MM.1S (cell line): ENCODE data around the gene MED27.

Source experiments
- EZH2 ChIP-seq: fragments of 300-600 bp; sonication (generic); optimal IDR thresholded peaks from 2 replicates; pipeline ENCODE3; 2017; ENCODE audit warnings: low read depth, mild to moderate bottlenecking, antibody characterized with exemption, low read length, mixed read lengths
- TF ChIP-seq, protein P1 (sequence below): fragments of 300-600 bp; sonication (generic); IDR thresholded peaks from 2 replicates; pipeline ENCODE4 v1.5.1; 2016; ENCODE audit warnings: antibody characterized with exemption, low read length, mixed read lengths

DNA sequence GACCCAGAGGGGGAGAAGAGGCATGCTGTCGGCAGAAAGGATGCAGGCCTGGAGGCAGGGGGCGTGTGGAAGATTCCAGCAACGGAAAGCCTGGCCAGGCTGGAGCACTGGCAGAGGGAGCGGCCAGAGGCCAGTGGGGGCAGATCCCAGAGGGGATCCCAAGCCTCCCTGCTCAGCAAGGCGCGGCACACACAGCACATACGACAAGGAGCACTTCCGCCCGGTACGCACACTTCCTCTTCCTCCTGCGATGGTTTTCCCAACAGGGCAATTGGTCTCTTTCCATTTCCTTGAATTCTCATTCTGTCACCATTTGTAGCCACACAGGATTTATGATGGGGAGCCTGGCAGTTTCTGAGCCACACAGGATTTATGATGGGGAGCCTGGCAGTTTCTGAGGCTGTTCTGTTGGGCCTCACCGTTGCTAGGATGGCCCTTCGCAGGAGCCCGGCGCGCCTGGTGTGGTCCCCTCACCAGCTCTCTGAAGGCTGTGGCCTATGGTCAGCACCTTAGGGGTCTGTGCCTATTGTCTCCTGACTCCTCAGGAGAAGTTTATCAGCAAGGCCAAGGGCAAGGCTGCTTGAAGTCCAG lies 216.3 kb downstream of the MED27 start:
- TF ChIP-seq, protein P1, sequence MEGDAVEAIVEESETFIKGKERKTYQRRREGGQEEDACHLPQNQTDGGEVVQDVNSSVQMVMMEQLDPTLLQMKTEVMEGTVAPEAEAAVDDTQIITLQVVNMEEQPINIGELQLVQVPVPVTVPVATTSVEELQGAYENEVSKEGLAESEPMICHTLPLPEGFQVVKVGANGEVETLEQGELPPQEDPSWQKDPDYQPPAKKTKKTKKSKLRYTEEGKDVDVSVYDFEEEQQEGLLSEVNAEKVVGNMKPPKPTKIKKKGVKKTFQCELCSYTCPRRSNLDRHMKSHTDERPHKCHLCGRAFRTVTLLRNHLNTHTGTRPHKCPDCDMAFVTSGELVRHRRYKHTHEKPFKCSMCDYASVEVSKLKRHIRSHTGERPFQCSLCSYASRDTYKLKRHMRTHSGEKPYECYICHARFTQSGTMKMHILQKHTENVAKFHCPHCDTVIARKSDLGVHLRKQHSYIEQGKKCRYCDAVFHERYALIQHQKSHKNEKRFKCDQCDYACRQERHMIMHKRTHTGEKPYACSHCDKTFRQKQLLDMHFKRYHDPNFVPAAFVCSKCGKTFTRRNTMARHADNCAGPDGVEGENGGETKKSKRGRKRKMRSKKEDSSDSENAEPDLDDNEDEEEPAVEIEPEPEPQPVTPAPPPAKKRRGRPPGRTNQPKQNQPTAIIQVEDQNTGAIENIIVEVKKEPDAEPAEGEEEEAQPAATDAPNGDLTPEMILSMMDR, result no peak
- TF ChIP-seq EZH2, result no peak
